Measurements from ENCODE around the gene PPP1R13B. TPM values are rescaled to one million over a fixed set of nuclear protein-coding genes. Genes with fewer than 3 reads are reported as not detected.

PPP1R13B gene
- total RNA-seq, 1 experiment from 2014 or later = 17.8 TPM

DNA sequence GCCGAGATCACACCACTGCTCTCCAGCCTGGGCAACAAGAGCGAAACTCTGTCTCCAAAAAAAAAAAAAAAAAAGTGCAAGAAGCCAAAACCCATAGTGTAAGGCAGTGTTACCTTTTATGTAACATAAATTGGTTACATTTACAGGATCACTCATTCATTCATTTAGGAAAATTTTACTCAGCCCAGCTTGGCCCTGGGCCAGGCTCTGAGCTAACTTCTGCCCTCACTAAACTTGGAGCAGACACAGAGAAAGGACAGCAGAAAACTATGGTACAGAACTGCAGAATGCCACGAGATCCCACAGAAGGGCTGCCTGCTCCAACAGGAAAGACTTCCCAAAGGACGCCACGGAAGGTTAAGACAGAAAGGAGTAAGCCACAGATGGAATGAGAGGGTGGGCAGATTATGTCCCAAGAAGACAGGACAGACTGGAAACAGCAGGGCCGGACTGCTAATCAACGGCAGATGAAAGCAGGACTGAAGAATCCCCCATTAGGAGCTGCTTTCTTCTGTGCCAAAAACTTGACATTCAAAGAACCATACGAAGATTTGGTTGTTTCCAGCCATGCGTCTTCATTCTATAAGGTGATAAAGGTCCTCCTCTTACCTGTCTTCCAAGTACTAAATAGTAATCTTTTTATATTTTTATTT is 18.9 kb downstream of the PPP1R13B start:
- no peaks in the 10 kb centered on the region for H3K9me3 ChIP-seq (ENCODE audit: control insufficient read depth in 1 of 2, insufficient read depth in 1 of 2, low read depth in 1 of 2, low read length in 2 of 2)
- H3K79me2 ChIP-seq (ENCODE audit: insufficient read depth, low read length) = peaks cover 23% of the 10 kb centered on the region
- DNase-seq (ENCODE audit: low read depth, low spot score) (no peak), ATAC-seq (no peak)
- TF ChIP-seq EGR1 (IDR thresholded peaks at IDR 0.05; ENCODE audit: low read depth) (no peak), EZH2phosphoT487 (IDR thresholded peaks at IDR 0.05; ENCODE audit: borderline replicate concordance) (no peak), TCF7L2 (IDR thresholded peaks at IDR 0.05; ENCODE audit: borderline replicate concordance, extremely low read depth, insufficient read depth, insufficient read length) (no peak), ZFX (IDR thresholded peaks at IDR 0.05) (no peak), RAD21 (IDR thresholded peaks at IDR 0.05; ENCODE audit: low read depth) (no peak), JUND (IDR thresholded peaks at IDR 0.05) (no peak), YY1 (IDR thresholded peaks at IDR 0.05; ENCODE audit: extremely low read depth, insufficient replicate concordance, low read depth, low read length) (no peak)
- TF ChIP-seq, protein P1, sequence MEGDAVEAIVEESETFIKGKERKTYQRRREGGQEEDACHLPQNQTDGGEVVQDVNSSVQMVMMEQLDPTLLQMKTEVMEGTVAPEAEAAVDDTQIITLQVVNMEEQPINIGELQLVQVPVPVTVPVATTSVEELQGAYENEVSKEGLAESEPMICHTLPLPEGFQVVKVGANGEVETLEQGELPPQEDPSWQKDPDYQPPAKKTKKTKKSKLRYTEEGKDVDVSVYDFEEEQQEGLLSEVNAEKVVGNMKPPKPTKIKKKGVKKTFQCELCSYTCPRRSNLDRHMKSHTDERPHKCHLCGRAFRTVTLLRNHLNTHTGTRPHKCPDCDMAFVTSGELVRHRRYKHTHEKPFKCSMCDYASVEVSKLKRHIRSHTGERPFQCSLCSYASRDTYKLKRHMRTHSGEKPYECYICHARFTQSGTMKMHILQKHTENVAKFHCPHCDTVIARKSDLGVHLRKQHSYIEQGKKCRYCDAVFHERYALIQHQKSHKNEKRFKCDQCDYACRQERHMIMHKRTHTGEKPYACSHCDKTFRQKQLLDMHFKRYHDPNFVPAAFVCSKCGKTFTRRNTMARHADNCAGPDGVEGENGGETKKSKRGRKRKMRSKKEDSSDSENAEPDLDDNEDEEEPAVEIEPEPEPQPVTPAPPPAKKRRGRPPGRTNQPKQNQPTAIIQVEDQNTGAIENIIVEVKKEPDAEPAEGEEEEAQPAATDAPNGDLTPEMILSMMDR (IDR thresholded peaks at IDR 0.05 in 2 of 3, conservative IDR thresholded peaks at IDR 0.05 in 1 of 3; ENCODE audit: borderline replicate concordance in 1 of 3, insufficient read depth in 1 of 3, low read depth in 2 of 3, low read length in 2 of 3) = no peak
- ChIA-PET POLR2A (no interaction called here), CTCF (no interaction called here), RAD21 (ENCODE audit: low non-redundant PET in 1 of 2, low total read pairs in 2 of 2, uncharacterized antibody in 2 of 2, unreplicated experiment in 2 of 2) (no interaction called here)
- H3K27me3 ChIP-seq (ENCODE audit: insufficient read depth, low read length) = no peaks in the 10 kb centered on the region
- no peak overlapping the region for H3K4me3 ChIP-seq (replicated peaks in 1 of 2; ENCODE audit: low read depth in 1 of 2, low read length in 2 of 2)
- no peaks in the 10 kb centered on the region for H3K36me3 ChIP-seq (ENCODE audit: control insufficient read depth in 1 of 2, insufficient read depth in 2 of 2, low read length in 2 of 2)
- intact Hi-C loops (cut with micrococcal nuclease) = no loop called here
- H3K9me2 ChIP-seq (ENCODE audit: insufficient read depth) = no peaks in the 10 kb centered on the region
- H2AFZ ChIP-seq (ENCODE audit: low read depth, low read length, poor library complexity, severe bottlenecking) = no peak overlapping the region
- no peak overlapping the region for H3K27ac ChIP-seq (ENCODE audit: low read depth, low read length)
- peaks cover 3 to 6% of the 10 kb centered on the region in 2 experiments; a peak in 1 of 4 replicates for H3K4me1 ChIP-seq (ENCODE audit: control insufficient read depth in 1 of 2, insufficient read depth in 2 of 2, low read length in 2 of 2)
- no peak overlapping the region for H3K9ac ChIP-seq (ENCODE audit: low read length)
- no TSS peak for BruUV-seq (replicated peaks)
- H3K4me2 ChIP-seq (ENCODE audit: low read length) = no peak overlapping the region
- peaks cover 5% of the 10 kb centered on the region; the same call in 1 of the 2 replicates for H4K20me1 ChIP-seq (ENCODE audit: insufficient read depth)
